Right lobe of liver (tissue), 4 donors: ENCODE results near the gene PLG.

Experiments used
- POLR2A ChIP-seq: fragments of 450-650 bp; IDR thresholded peaks from one replicate; pipeline ENCODE4 v1.6.1; 2017; ENCODE audit warnings: antibody characterized with exemption, mild to moderate bottlenecking
- TF ChIP-seq, protein P1 (sequence below), 4 donors: fragments of 200-600 bp in 3 of 4; fragments of 450-650 bp in 1 of 4; IDR thresholded peaks; one replicate each; pipeline versions ENCODE4 v1.5.1 to v1.8.0; 2016 to 2022; ENCODE audit warnings: antibody characterized with exemption in 4 of 4, mild to moderate bottlenecking in 2 of 4
- donor health status: DM: no; HTN: no; CAD: no.
- donor health status: DM: no; HTN: no; CAD: no.
- donor health status: DM: no; HTN: yes; CAD: no.

- TF ChIP-seq, protein P1, sequence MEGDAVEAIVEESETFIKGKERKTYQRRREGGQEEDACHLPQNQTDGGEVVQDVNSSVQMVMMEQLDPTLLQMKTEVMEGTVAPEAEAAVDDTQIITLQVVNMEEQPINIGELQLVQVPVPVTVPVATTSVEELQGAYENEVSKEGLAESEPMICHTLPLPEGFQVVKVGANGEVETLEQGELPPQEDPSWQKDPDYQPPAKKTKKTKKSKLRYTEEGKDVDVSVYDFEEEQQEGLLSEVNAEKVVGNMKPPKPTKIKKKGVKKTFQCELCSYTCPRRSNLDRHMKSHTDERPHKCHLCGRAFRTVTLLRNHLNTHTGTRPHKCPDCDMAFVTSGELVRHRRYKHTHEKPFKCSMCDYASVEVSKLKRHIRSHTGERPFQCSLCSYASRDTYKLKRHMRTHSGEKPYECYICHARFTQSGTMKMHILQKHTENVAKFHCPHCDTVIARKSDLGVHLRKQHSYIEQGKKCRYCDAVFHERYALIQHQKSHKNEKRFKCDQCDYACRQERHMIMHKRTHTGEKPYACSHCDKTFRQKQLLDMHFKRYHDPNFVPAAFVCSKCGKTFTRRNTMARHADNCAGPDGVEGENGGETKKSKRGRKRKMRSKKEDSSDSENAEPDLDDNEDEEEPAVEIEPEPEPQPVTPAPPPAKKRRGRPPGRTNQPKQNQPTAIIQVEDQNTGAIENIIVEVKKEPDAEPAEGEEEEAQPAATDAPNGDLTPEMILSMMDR (IDR thresholded peaks at IDR 0.05): no peak
- TF ChIP-seq POLR2A: no peak
Observed at GRCh38 chr6:160697826-160698225, 4.2 kb upstream of the PLG start.
